Loucy (cell line): Measurements from ENCODE around the gene RUFY2.

Source experiments
- EZH2phosphoT487 ChIP-seq: fragments of 200-600 bp; IDR thresholded peaks from 2 replicates; pipeline ENCODE4 v1.6.1; 2018; ENCODE audit warnings: antibody characterized with exemption, mild to moderate bottlenecking, moderate library complexity, borderline replicate concordance
- TF ChIP-seq, protein P1 (sequence below): fragments of 200-600 bp; sonication (generic); conservative IDR thresholded peaks from 2 replicates; pipeline ENCODE4 v1.5.1; 2014; ENCODE audit warnings: mild to moderate bottlenecking, antibody characterized with exemption, low read length

DNA sequence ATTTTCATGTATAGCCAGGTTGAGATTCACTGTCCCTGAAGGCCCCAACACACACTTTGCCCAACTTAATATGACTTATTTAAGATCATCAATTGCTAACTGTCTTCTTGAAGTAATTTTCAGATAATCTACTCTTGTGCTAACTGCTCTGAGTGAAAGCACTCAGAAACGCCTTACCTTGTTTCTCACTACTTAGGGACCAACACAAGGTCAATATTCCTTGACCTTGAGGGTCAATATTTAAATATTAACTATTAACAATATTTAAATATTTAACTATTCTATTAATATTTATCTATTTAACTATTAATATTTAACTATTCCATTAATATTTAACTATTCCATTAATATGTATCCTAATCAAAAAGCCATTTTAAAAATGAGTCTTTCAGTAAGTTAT lies 101.2 kb downstream of the RUFY2 start:
- TF ChIP-seq, protein P1, sequence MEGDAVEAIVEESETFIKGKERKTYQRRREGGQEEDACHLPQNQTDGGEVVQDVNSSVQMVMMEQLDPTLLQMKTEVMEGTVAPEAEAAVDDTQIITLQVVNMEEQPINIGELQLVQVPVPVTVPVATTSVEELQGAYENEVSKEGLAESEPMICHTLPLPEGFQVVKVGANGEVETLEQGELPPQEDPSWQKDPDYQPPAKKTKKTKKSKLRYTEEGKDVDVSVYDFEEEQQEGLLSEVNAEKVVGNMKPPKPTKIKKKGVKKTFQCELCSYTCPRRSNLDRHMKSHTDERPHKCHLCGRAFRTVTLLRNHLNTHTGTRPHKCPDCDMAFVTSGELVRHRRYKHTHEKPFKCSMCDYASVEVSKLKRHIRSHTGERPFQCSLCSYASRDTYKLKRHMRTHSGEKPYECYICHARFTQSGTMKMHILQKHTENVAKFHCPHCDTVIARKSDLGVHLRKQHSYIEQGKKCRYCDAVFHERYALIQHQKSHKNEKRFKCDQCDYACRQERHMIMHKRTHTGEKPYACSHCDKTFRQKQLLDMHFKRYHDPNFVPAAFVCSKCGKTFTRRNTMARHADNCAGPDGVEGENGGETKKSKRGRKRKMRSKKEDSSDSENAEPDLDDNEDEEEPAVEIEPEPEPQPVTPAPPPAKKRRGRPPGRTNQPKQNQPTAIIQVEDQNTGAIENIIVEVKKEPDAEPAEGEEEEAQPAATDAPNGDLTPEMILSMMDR, result no peak
- TF ChIP-seq EZH2phosphoT487, result no peak
